Neural cell (in vitro differentiated cells): ENCODE measurements around the gene BIRC7. TPM values are rescaled to one million over a fixed set of nuclear protein-coding genes. Genes with fewer than 3 reads are reported as not detected.

Source experiments
- H2AFZ ChIP-seq: fragments of 200-600, 300-800 bp; sonication (generic), shearing (Covaris generic); 2 replicates; pipeline ENCODE4 v1.6.0; 2014; ENCODE audit warnings: low read depth, mild to moderate bottlenecking, antibody characterized with exemption, low read length, moderate library complexity
- H3F3A ChIP-seq: fragments of 200-600 bp; shearing (Covaris generic); 2 replicates; pipeline ENCODE4 v1.6.1; 2016; ENCODE audit warnings: mild to moderate bottlenecking, moderate library complexity, mixed read lengths, antibody characterized with exemption, low read length; ENCODE audit not compliant: insufficient read depth, poor library complexity, severe bottlenecking
- H3K27ac ChIP-seq: fragments of 200-600, 300-800 bp; sonication (generic), shearing (Covaris generic); 2 replicates; pipeline ENCODE4 v1.5.1; 2014; ENCODE audit warnings: mild to moderate bottlenecking, low read length, moderate library complexity
- H3K27me3 ChIP-seq: fragments of 300-800, 200-600 bp; sonication (generic), shearing (Covaris generic); 2 replicates; pipeline ENCODE4 v1.6.0; 2014; ENCODE audit warnings: mild to moderate bottlenecking, low read depth, low read length, moderate library complexity; ENCODE audit not compliant: insufficient read depth
- H3K36me3 ChIP-seq: fragments of 300-800, 200-600 bp; sonication (generic), shearing (Covaris generic); 2 replicates; pipeline ENCODE4 v1.5.1; 2014; ENCODE audit warnings: mild to moderate bottlenecking, antibody characterized with exemption, low read length, moderate library complexity; ENCODE audit not compliant: insufficient read depth
- H3K4me2 ChIP-seq: fragments of 300-800, 200-600 bp; sonication (generic), shearing (Covaris generic); 2 replicates; pipeline ENCODE4 v1.6.0; 2014; ENCODE audit warnings: mild to moderate bottlenecking, low read length
- H3K4me3 ChIP-seq: fragments of 300-800, 200-600 bp; sonication (generic), shearing (Covaris generic); 2 replicates; pipeline ENCODE4 v1.5.1; 2014; ENCODE audit warnings: mild to moderate bottlenecking, low read length, moderate library complexity
- H3K79me2 ChIP-seq: fragments of 200-600 bp; shearing (Covaris generic); replicated peaks from 2 replicates; pipeline ENCODE4 v1.6.0; 2014; ENCODE audit warnings: mild to moderate bottlenecking, low read length, moderate library complexity; ENCODE audit not compliant: insufficient read depth
- H3K9ac ChIP-seq: fragments of 300-800, 200-600 bp; sonication (generic), shearing (Covaris generic); 2 replicates; pipeline ENCODE4 v1.6.1; 2016; ENCODE audit warnings: mild to moderate bottlenecking, low read length, mixed read lengths
- H3K9me2 ChIP-seq: fragments of 200-600 bp; shearing (Covaris generic); 2 replicates; pipeline ENCODE4 v1.6.1; 2016; ENCODE audit warnings: mild to moderate bottlenecking, low read length, mixed read lengths; ENCODE audit not compliant: insufficient read depth
- H3K9me3 ChIP-seq: fragments of 200-600, 300-800 bp; sonication (generic), shearing (Covaris generic); 2 replicates; pipeline ENCODE4 v1.6.1; 2016; ENCODE audit warnings: mild to moderate bottlenecking, mixed run types, low read length, moderate library complexity, mixed read lengths
- H4K20me1 ChIP-seq: fragments of 200-600 bp; shearing (Covaris generic); 2 replicates; pipeline ENCODE4 v1.6.1; 2016; ENCODE audit warnings: mild to moderate bottlenecking, mixed run types; ENCODE audit not compliant: insufficient read depth
- EP300 ChIP-seq: fragments of 450-650 bp; conservative IDR thresholded peaks from 2 replicates; pipeline ENCODE4 v1.6.1; 2014; ENCODE audit warnings: antibody characterized with exemption, mild to moderate bottlenecking, moderate library complexity; ENCODE audit not compliant: poor library complexity, severe bottlenecking
- EZH2 ChIP-seq: fragments of 200-600, 300-800 bp; shearing (Covaris generic), sonication (generic); IDR thresholded peaks from 2 replicates; pipeline ENCODE4 v1.6.1; 2014; ENCODE audit warnings: antibody characterized with exemption, low read length, borderline replicate concordance, mild to moderate bottlenecking; ENCODE audit not compliant: insufficient read depth, poor library complexity, severe bottlenecking
- MXI1 ChIP-seq: fragments of 450-650 bp; conservative IDR thresholded peaks from 2 replicates; pipeline ENCODE4 v1.6.1; 2014; ENCODE audit warnings: antibody characterized with exemption, mild to moderate bottlenecking; ENCODE audit not compliant: poor library complexity, severe bottlenecking
- POLR2AphosphoS5 ChIP-seq: IDR thresholded peaks from 2 replicates; pipeline ENCODE4 v1.6.1; 2012
- RAD21 ChIP-seq: fragments of 450-650 bp; conservative IDR thresholded peaks from 2 replicates; pipeline ENCODE4 v1.6.1; 2014; ENCODE audit warnings: antibody characterized with exemption, mild to moderate bottlenecking, moderate library complexity
- SMC3 ChIP-seq: fragments of 450-650 bp; conservative IDR thresholded peaks from 2 replicates; pipeline ENCODE4 v1.6.1; 2014; ENCODE audit warnings: antibody characterized with exemption, mild to moderate bottlenecking, moderate library complexity; ENCODE audit not compliant: poor library complexity
- TAF1 ChIP-seq: IDR thresholded peaks from 2 replicates; pipeline ENCODE4 v1.6.1; 2012; ENCODE audit warnings: low read depth
- polyA plus RNA-seq: library from polyadenylated mRNA; depleted of rRNA; stranded (reverse); fragments of >200 nt; gene quantifications from 2 replicates; pipeline ENCODE4 v1.2.3, GENCODE V29; 2014
- TF ChIP-seq, protein P1 (sequence below): IDR thresholded peaks from 2 replicates; pipeline ENCODE4 v1.6.1; 2012; ENCODE audit warnings: borderline replicate concordance
- TF ChIP-seq, protein P2 (sequence below): fragments of 450-650 bp; IDR thresholded peaks from 2 replicates; pipeline ENCODE4 v1.5.1; 2014; ENCODE audit warnings: antibody characterized with exemption, mild to moderate bottlenecking, moderate library complexity; ENCODE audit not compliant: poor library complexity, severe bottlenecking

Gene BIRC7
- polyA plus RNA-seq, 1 donor from 2014 or later: not detected

DNA sequence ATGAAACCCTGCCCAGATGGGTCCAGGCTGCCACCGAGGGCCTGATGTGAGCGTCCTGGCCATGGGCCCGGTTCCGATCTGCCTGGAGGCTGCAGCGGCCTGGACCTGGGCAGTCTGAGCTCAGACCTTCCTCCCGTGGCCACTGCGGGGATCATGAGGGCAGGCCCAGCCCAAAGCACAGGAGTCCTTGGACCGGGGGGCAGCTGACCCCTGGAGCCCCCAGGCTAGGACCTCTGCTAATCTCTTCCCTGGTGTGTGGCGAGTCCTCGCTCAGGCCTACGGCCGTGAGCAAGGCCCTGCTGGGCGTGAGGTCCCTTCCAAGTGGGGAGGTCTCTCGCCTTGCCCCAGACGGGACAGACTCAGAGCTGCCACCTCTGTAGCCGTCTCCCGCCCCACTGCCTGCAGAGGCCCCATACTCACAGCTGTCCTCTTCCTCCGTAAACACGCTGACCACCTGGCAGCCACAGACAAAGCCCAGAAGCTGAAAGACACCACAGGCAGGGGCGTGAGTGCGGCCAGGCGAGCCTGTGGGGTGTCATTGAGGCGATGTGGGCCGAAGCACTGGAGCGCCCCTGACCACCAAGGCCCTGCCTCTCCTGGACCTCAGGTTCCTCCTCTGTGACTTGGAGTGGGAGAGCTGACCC lies 8.0 kb downstream of the BIRC7 start:
- Histone ChIP-seq H3K27me3 (no peaks in the 10 kb centered on the region), H3K9me2 (no peaks in the 10 kb centered on the region), H3K9ac (no peak overlapping the region), H3K4me3 (no peak overlapping the region), H3K79me2 (no peaks in the 10 kb centered on the region), H3K36me3 (no peaks in the 10 kb centered on the region), H3K9me3 (no peaks in the 10 kb centered on the region), H3F3A (no peaks in the 10 kb centered on the region), H2AFZ (no peak overlapping the region), H3K27ac (no peak overlapping the region), H4K20me1 (no peaks in the 10 kb centered on the region), H3K4me2 (no peak overlapping the region)
- TF ChIP-seq EZH2 (no peak), RAD21 (no peak), SMC3 (no peak), EP300 (no peak), POLR2AphosphoS5 (no peak)
- TF ChIP-seq, protein P1, sequence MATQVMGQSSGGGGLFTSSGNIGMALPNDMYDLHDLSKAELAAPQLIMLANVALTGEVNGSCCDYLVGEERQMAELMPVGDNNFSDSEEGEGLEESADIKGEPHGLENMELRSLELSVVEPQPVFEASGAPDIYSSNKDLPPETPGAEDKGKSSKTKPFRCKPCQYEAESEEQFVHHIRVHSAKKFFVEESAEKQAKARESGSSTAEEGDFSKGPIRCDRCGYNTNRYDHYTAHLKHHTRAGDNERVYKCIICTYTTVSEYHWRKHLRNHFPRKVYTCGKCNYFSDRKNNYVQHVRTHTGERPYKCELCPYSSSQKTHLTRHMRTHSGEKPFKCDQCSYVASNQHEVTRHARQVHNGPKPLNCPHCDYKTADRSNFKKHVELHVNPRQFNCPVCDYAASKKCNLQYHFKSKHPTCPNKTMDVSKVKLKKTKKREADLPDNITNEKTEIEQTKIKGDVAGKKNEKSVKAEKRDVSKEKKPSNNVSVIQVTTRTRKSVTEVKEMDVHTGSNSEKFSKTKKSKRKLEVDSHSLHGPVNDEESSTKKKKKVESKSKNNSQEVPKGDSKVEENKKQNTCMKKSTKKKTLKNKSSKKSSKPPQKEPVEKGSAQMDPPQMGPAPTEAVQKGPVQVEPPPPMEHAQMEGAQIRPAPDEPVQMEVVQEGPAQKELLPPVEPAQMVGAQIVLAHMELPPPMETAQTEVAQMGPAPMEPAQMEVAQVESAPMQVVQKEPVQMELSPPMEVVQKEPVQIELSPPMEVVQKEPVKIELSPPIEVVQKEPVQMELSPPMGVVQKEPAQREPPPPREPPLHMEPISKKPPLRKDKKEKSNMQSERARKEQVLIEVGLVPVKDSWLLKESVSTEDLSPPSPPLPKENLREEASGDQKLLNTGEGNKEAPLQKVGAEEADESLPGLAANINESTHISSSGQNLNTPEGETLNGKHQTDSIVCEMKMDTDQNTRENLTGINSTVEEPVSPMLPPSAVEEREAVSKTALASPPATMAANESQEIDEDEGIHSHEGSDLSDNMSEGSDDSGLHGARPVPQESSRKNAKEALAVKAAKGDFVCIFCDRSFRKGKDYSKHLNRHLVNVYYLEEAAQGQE: no peak
- TF ChIP-seq, protein P2, sequence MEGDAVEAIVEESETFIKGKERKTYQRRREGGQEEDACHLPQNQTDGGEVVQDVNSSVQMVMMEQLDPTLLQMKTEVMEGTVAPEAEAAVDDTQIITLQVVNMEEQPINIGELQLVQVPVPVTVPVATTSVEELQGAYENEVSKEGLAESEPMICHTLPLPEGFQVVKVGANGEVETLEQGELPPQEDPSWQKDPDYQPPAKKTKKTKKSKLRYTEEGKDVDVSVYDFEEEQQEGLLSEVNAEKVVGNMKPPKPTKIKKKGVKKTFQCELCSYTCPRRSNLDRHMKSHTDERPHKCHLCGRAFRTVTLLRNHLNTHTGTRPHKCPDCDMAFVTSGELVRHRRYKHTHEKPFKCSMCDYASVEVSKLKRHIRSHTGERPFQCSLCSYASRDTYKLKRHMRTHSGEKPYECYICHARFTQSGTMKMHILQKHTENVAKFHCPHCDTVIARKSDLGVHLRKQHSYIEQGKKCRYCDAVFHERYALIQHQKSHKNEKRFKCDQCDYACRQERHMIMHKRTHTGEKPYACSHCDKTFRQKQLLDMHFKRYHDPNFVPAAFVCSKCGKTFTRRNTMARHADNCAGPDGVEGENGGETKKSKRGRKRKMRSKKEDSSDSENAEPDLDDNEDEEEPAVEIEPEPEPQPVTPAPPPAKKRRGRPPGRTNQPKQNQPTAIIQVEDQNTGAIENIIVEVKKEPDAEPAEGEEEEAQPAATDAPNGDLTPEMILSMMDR: no peak

- H3K27ac ChIP-seq: no peak overlapping the region
- no peaks in the 10 kb centered on the region for H3K79me2 ChIP-seq
Measured at GRCh38 chr20:63244468-63244867, 8.8 kb downstream of the BIRC7 start.

More at GRCh38 chr20:63244468-63244867, 8.8 kb downstream of the BIRC7 start:
- no peak overlapping the region for H3K4me2 ChIP-seq
- no peaks in the 10 kb centered on the region for H3K27me3 ChIP-seq
- H3F3A ChIP-seq: no peaks in the 10 kb centered on the region
- H2AFZ ChIP-seq: no peak overlapping the region
- no peak overlapping the region for H3K9ac ChIP-seq
- TF ChIP-seq TAF1 (no peak), POLR2AphosphoS5 (no peak), EZH2 (no peak), MXI1 (no peak)
- no peaks in the 10 kb centered on the region for H3K9me3 ChIP-seq
- H3K36me3 ChIP-seq: no peaks in the 10 kb centered on the region
- no peaks in the 10 kb centered on the region for H4K20me1 ChIP-seq
- no peak overlapping the region for H3K4me3 ChIP-seq
- H3K9me2 ChIP-seq: no peaks in the 10 kb centered on the region
